Measurements from ENCODE around the gene IQSEC3. TPM values are rescaled to one million over a fixed set of nuclear protein-coding genes. Genes with fewer than 3 reads are reported as not detected.
A peak's percentile ranks its signal among the peaks of the same experiment; 100 is the strongest.

Gene IQSEC3
- total and polyA plus RNA-seq, 2 of the 13 experiments (the other 11 are each of a cell fraction or from before 2014, with no cell fraction given) = not detected

DNA sequence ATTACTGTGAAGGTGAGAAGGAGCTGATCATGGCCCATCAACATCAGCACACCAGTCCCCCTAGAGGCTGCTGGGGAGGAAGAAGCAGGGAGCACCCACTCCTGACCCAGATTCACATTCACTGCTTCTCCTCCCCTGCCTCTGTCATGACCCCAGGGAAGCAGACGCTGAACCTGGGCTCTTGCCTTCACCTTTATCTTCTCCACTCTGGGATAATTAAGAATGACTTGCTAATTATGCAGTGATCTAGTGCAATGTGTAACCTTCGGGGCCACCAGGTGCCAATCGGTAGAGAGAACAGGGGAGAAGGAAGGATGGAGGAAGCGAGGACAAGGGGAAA lies 44.4 kb upstream of the IQSEC3 start (continued):
- TF ChIP-seq MTA1 (CRISPR knock-in tag; IDR thresholded peaks at IDR 0.05; ENCODE audit: borderline replicate concordance) = no peak
- peak; percentile 71 for TF ChIP-seq NFE2L2 (IDR thresholded peaks at IDR 0.05; ENCODE audit: low read length)
- no peak for TF ChIP-seq MYNN (CRISPR knock-in tag; IDR thresholded peaks at IDR 0.05; ENCODE audit: low read depth)
- TF ChIP-seq ZFP36L2 (CRISPR knock-in tag; IDR thresholded peaks at IDR 0.05) = no peak
- TF ChIP-seq MED8 (CRISPR knock-in tag; IDR thresholded peaks at IDR 0.05; ENCODE audit: insufficient replicate concordance) = no peak
- peak; percentile 14; the same call in 1 of the 2 replicates for TF ChIP-seq SPEN (CRISPR knock-in tag; IDR thresholded peaks at IDR 0.05; ENCODE audit: low read depth)
- TF ChIP-seq, protein P1, sequence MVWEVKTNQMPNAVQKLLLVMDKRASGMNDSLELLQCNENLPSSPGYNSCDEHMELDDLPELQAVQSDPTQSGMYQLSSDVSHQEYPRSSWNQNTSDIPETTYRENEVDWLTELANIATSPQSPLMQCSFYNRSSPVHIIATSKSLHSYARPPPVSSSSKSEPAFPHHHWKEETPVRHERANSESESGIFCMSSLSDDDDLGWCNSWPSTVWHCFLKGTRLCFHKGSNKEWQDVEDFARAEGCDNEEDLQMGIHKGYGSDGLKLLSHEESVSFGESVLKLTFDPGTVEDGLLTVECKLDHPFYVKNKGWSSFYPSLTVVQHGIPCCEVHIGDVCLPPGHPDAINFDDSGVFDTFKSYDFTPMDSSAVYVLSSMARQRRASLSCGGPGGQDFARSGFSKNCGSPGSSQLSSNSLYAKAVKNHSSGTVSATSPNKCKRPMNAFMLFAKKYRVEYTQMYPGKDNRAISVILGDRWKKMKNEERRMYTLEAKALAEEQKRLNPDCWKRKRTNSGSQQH (CRISPR knock-in tag; IDR thresholded peaks at IDR 0.05; ENCODE audit: low read depth) = no peak
- TF ChIP-seq, protein P2, sequence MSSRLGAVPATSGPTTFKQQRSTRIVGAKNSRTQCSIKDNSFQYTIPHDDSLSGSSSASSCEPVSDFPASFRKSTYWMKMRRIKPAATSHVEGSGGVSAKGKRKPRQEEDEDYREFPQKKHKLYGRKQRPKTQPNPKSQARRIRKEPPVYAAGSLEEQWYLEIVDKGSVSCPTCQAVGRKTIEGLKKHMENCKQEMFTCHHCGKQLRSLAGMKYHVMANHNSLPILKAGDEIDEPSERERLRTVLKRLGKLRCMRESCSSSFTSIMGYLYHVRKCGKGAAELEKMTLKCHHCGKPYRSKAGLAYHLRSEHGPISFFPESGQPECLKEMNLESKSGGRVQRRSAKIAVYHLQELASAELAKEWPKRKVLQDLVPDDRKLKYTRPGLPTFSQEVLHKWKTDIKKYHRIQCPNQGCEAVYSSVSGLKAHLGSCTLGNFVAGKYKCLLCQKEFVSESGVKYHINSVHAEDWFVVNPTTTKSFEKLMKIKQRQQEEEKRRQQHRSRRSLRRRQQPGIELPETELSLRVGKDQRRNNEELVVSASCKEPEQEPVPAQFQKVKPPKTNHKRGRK (CRISPR knock-in tag; IDR thresholded peaks at IDR 0.05) = no peak
- no peak for TF ChIP-seq ZNF792 (CRISPR knock-in tag; IDR thresholded peaks at IDR 0.05)
- TF ChIP-seq HOXA9 (CRISPR knock-in tag; IDR thresholded peaks at IDR 0.05; ENCODE audit: borderline replicate concordance) = peak; percentile 29; the same call in 1 of the 2 replicates
- TF ChIP-seq CENPT (CRISPR knock-in tag; IDR thresholded peaks at IDR 0.05; ENCODE audit: low read depth) = no peak
- no peak for TF ChIP-seq SRSF4 (IDR thresholded peaks at IDR 0.05; ENCODE audit: low read depth, low read length, poor library complexity, severe bottlenecking)
- TF ChIP-seq ZNF605 (CRISPR knock-in tag; IDR thresholded peaks at IDR 0.05) = no peak
- TF ChIP-seq RFX3 (CRISPR knock-in tag; IDR thresholded peaks at IDR 0.05) = no peak
- TF ChIP-seq, protein P3, sequence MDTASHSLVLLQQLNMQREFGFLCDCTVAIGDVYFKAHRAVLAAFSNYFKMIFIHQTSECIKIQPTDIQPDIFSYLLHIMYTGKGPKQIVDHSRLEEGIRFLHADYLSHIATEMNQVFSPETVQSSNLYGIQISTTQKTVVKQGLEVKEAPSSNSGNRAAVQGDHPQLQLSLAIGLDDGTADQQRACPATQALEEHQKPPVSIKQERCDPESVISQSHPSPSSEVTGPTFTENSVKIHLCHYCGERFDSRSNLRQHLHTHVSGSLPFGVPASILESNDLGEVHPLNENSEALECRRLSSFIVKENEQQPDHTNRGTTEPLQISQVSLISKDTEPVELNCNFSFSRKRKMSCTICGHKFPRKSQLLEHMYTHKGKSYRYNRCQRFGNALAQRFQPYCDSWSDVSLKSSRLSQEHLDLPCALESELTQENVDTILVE (CRISPR knock-in tag; IDR thresholded peaks at IDR 0.05) = no peak
- TF ChIP-seq, protein P4, sequence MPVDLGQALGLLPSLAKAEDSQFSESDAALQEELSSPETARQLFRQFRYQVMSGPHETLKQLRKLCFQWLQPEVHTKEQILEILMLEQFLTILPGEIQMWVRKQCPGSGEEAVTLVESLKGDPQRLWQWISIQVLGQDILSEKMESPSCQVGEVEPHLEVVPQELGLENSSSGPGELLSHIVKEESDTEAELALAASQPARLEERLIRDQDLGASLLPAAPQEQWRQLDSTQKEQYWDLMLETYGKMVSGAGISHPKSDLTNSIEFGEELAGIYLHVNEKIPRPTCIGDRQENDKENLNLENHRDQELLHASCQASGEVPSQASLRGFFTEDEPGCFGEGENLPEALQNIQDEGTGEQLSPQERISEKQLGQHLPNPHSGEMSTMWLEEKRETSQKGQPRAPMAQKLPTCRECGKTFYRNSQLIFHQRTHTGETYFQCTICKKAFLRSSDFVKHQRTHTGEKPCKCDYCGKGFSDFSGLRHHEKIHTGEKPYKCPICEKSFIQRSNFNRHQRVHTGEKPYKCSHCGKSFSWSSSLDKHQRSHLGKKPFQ (CRISPR knock-in tag; IDR thresholded peaks at IDR 0.05; ENCODE audit: insufficient replicate concordance) = no peak
- TF ChIP-seq EED (CRISPR knock-in tag; IDR thresholded peaks at IDR 0.05) = no peak
- TF ChIP-seq TOPORS (CRISPR knock-in tag; IDR thresholded peaks at IDR 0.05) = no peak
- no peak for TF ChIP-seq ZNF44 (CRISPR knock-in tag; IDR thresholded peaks at IDR 0.05)
- TF ChIP-seq ZNF136 (CRISPR knock-in tag; IDR thresholded peaks at IDR 0.05; ENCODE audit: low read depth) = no peak
- TF ChIP-seq HOXA7 (CRISPR knock-in tag; IDR thresholded peaks at IDR 0.05) = 0 out of 2 replicates have a peak, but pooled peaks have one; percentile 57
- no peak for TF ChIP-seq PCBP1 (IDR thresholded peaks at IDR 0.05; ENCODE audit: borderline replicate concordance, low read depth, low read length)
- TF ChIP-seq HNRNPK (IDR thresholded peaks at IDR 0.05; ENCODE audit: low read depth, low read length, poor library complexity, severe bottlenecking) = no peak
- TF ChIP-seq ZNF329 (CRISPR knock-in tag; IDR thresholded peaks at IDR 0.05; ENCODE audit: low read depth) = no peak
- TF ChIP-seq, protein P5, sequence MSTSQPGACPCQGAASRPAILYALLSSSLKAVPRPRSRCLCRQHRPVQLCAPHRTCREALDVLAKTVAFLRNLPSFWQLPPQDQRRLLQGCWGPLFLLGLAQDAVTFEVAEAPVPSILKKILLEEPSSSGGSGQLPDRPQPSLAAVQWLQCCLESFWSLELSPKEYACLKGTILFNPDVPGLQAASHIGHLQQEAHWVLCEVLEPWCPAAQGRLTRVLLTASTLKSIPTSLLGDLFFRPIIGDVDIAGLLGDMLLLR (CRISPR knock-in tag; IDR thresholded peaks at IDR 0.05) = no peak
- TF ChIP-seq PCBP2 (optimal IDR thresholded peaks at IDR 0.05; ENCODE audit: low read depth, low read length, poor library complexity, severe bottlenecking) = peak; percentile 82
